Ishikawa (cell line): ENCODE results near the gene FCHSD2.

ENCODE experiments used
- CEBPB ChIP-seq: IDR thresholded peaks from 2 replicates; pipeline ENCODE4 v1.6.1; 2012
- CREB1 ChIP-seq: IDR thresholded peaks from 2 replicates; pipeline ENCODE4 v1.6.1; 2012; ENCODE audit warnings: low read depth
- EGR1 ChIP-seq: IDR thresholded peaks from 2 replicates; pipeline ENCODE4 v1.6.1; 2012
- EP300 ChIP-seq: IDR thresholded peaks from 2 replicates; pipeline ENCODE4 v1.6.1; 2012; ENCODE audit warnings: borderline replicate concordance
- FOXM1 ChIP-seq: IDR thresholded peaks from 2 replicates; pipeline ENCODE4 v1.6.1; 2012; ENCODE audit warnings: low read depth, borderline replicate concordance
- MAX ChIP-seq: IDR thresholded peaks from 2 replicates; pipeline ENCODE4 v1.6.1; 2012
- NFIC ChIP-seq: IDR thresholded peaks from 2 replicates; pipeline ENCODE4 v1.6.1; 2012
- RAD21 ChIP-seq: IDR thresholded peaks from 2 replicates; pipeline ENCODE4 v1.6.1; 2012; ENCODE audit warnings: low read depth
- REST ChIP-seq: IDR thresholded peaks from 2 replicates; pipeline ENCODE4 v1.6.1; 2012; ENCODE audit warnings: low read depth, mild to moderate bottlenecking
- TAF1 ChIP-seq: IDR thresholded peaks from 2 replicates; pipeline ENCODE4 v1.6.1; 2012; ENCODE audit warnings: low read depth, mild to moderate bottlenecking
- TCF12 ChIP-seq: IDR thresholded peaks from 2 replicates; pipeline ENCODE4 v1.6.1; 2012; ENCODE audit warnings: low read depth
- TEAD4 ChIP-seq: IDR thresholded peaks from 2 replicates; pipeline ENCODE4 v1.6.1; 2012
- USF1 ChIP-seq: IDR thresholded peaks from 2 replicates; pipeline ENCODE4 v1.6.1; 2012
- YY1 ChIP-seq: IDR thresholded peaks from 2 replicates; pipeline ENCODE4 v1.6.1; 2012; ENCODE audit warnings: low read depth
- ZBTB7A ChIP-seq: IDR thresholded peaks from 2 replicates; pipeline ENCODE4 v1.6.1; 2012; ENCODE audit warnings: low read depth

FCHSD2 gene

GRCh38 chr11:72876147-72876546 lies 266.0 kb downstream of the FCHSD2 start:
- TF ChIP-seq MAX (no peak), REST (no peak), USF1 (no peak), YY1 (no peak)

GRCh38 chr11:72875736-72876135 lies 266.4 kb downstream of the FCHSD2 start:
- TF ChIP-seq MAX: no peak
- no peak for TF ChIP-seq FOXM1
- TF ChIP-seq EP300: no peak
- TF ChIP-seq TCF12: no peak
- TF ChIP-seq NFIC: no peak
- TF ChIP-seq TAF1: no peak
- TF ChIP-seq CEBPB: no peak
- TF ChIP-seq USF1: no peak

- no peak for TF ChIP-seq RAD21
- TF ChIP-seq YY1: no peak
- no peak for TF ChIP-seq ZBTB7A
- no peak for TF ChIP-seq EGR1
- no peak for TF ChIP-seq TCF12
- TF ChIP-seq USF1: no peak
- no peak for TF ChIP-seq CEBPB
- TF ChIP-seq NFIC: no peak
- TF ChIP-seq TAF1: no peak
- TF ChIP-seq FOXM1: no peak
- TF ChIP-seq EP300: no peak
Measured at GRCh38 chr11:72872012-72872411, 270.1 kb downstream of the FCHSD2 start.

- TF ChIP-seq TCF12: no peak
- TF ChIP-seq REST: no peak
- no peak for TF ChIP-seq CREB1
- no peak for TF ChIP-seq TAF1
- TF ChIP-seq EGR1: no peak
- no peak for TF ChIP-seq ZBTB7A
- TF ChIP-seq CEBPB: no peak
- TF ChIP-seq FOXM1: no peak
- TF ChIP-seq EP300: no peak
- no peak for TF ChIP-seq YY1
Measured at GRCh38 chr11:72871119-72871518, 271.0 kb downstream of the FCHSD2 start.

- TF ChIP-seq TEAD4: no peak
- no peak for TF ChIP-seq NFIC
- TF ChIP-seq YY1: no peak
- TF ChIP-seq USF1: no peak
Measured at GRCh38 chr11:72869831-72870230, 272.3 kb downstream of the FCHSD2 start.

- TF ChIP-seq MAX (no peak), EP300 (no peak), YY1 (no peak), CEBPB (no peak), TEAD4 (no peak), ZBTB7A (no peak), TCF12 (no peak), EGR1 (no peak), CREB1 (no peak), TAF1 (no peak), REST (no peak), USF1 (no peak), NFIC (no peak), FOXM1 (no peak)
Measured at GRCh38 chr11:72867970-72868369, 274.1 kb downstream of the FCHSD2 start.
